ENCODE measurements around the gene CEP72. TPM values are rescaled to one million over a fixed set of nuclear protein-coding genes. Genes with fewer than 3 reads are reported as not detected.

Gene CEP72
- total and polyA plus RNA-seq, 4 donors, result 1.3 to 5.9 (median 2.6) TPM

DNA sequence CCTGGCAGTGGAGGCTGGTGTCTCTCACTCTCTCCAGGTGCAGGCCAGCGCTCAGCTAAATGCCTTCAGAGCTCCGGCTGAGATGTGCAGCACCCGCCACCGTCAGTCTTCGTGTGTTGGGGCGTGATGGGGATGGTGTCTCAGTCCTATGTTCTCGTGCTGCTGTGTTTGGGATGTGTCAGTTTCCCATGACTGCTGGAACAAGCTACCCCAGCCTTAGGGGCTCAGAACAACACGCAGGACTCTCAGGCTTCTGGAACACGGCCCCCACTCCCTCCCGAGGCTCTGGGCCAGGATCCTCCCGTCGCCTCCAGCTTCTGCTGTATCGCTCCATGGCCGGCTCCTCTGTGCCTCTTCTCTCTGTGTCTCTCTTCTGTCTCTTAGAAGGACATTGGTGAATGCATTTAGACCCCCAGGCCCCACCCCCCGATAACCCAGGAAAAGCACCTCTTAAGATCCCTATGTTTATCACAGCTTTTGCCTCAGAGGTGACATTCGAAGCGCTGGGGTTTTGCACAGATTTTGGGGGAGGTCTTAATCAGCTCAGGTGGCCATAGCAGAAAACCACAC, 9.6 kb upstream of the CEP72 start:
- TF ChIP-seq TAF1 (conservative IDR thresholded peaks at IDR 0.05) (no peak), NR2F2 (IDR thresholded peaks at IDR 0.05) (no peak), GABPA (IDR thresholded peaks at IDR 0.05 in 1 of 2, conservative IDR thresholded peaks at IDR 0.05 in 1 of 2) (no peak), FOXA1 (IDR thresholded peaks at IDR 0.05) (no peak), FOXA2 (IDR thresholded peaks at IDR 0.05) (no peak), JUND (IDR thresholded peaks at IDR 0.05) (no peak), HNF4A (conservative IDR thresholded peaks at IDR 0.05) (no peak), HNF4G (IDR thresholded peaks at IDR 0.05) (no peak), EGR1 (IDR thresholded peaks at IDR 0.05; ENCODE audit: low read depth in 2 of 2) (no peak), YY1 (IDR thresholded peaks at IDR 0.05) (no peak), RAD21 (IDR thresholded peaks at IDR 0.05) (no peak)
- TF ChIP-seq, protein P1, sequence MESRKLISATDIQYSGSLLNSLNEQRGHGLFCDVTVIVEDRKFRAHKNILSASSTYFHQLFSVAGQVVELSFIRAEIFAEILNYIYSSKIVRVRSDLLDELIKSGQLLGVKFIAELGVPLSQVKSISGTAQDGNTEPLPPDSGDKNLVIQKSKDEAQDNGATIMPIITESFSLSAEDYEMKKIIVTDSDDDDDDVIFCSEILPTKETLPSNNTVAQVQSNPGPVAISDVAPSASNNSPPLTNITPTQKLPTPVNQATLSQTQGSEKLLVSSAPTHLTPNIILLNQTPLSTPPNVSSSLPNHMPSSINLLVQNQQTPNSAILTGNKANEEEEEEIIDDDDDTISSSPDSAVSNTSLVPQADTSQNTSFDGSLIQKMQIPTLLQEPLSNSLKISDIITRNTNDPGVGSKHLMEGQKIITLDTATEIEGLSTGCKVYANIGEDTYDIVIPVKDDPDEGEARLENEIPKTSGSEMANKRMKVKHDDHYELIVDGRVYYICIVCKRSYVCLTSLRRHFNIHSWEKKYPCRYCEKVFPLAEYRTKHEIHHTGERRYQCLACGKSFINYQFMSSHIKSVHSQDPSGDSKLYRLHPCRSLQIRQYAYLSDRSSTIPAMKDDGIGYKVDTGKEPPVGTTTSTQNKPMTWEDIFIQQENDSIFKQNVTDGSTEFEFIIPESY (IDR thresholded peaks at IDR 0.05), result no peak
- TF ChIP-seq, protein P2, sequence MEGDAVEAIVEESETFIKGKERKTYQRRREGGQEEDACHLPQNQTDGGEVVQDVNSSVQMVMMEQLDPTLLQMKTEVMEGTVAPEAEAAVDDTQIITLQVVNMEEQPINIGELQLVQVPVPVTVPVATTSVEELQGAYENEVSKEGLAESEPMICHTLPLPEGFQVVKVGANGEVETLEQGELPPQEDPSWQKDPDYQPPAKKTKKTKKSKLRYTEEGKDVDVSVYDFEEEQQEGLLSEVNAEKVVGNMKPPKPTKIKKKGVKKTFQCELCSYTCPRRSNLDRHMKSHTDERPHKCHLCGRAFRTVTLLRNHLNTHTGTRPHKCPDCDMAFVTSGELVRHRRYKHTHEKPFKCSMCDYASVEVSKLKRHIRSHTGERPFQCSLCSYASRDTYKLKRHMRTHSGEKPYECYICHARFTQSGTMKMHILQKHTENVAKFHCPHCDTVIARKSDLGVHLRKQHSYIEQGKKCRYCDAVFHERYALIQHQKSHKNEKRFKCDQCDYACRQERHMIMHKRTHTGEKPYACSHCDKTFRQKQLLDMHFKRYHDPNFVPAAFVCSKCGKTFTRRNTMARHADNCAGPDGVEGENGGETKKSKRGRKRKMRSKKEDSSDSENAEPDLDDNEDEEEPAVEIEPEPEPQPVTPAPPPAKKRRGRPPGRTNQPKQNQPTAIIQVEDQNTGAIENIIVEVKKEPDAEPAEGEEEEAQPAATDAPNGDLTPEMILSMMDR (IDR thresholded peaks at IDR 0.05; ENCODE audit: low read depth, low read length, missing input control), result no peak
- TF ChIP-seq, protein P3, sequence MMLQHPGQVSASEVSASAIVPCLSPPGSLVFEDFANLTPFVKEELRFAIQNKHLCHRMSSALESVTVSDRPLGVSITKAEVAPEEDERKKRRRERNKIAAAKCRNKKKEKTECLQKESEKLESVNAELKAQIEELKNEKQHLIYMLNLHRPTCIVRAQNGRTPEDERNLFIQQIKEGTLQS (IDR thresholded peaks at IDR 0.05), result no peak
- TF ChIP-seq, protein P4, sequence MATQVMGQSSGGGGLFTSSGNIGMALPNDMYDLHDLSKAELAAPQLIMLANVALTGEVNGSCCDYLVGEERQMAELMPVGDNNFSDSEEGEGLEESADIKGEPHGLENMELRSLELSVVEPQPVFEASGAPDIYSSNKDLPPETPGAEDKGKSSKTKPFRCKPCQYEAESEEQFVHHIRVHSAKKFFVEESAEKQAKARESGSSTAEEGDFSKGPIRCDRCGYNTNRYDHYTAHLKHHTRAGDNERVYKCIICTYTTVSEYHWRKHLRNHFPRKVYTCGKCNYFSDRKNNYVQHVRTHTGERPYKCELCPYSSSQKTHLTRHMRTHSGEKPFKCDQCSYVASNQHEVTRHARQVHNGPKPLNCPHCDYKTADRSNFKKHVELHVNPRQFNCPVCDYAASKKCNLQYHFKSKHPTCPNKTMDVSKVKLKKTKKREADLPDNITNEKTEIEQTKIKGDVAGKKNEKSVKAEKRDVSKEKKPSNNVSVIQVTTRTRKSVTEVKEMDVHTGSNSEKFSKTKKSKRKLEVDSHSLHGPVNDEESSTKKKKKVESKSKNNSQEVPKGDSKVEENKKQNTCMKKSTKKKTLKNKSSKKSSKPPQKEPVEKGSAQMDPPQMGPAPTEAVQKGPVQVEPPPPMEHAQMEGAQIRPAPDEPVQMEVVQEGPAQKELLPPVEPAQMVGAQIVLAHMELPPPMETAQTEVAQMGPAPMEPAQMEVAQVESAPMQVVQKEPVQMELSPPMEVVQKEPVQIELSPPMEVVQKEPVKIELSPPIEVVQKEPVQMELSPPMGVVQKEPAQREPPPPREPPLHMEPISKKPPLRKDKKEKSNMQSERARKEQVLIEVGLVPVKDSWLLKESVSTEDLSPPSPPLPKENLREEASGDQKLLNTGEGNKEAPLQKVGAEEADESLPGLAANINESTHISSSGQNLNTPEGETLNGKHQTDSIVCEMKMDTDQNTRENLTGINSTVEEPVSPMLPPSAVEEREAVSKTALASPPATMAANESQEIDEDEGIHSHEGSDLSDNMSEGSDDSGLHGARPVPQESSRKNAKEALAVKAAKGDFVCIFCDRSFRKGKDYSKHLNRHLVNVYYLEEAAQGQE (IDR thresholded peaks at IDR 0.05), result no peak
- no peaks in the 10 kb centered on the region for H3K9me3 ChIP-seq (ENCODE audit: control insufficient read depth in 4 of 4, low read length in 3 of 4)
- H3K9ac ChIP-seq (ENCODE audit: low read depth in 1 of 2, low read length in 2 of 2), result no peak overlapping the region
- H3K4me3 ChIP-seq (ENCODE audit: low read depth in 1 of 3, low read length in 3 of 3), result no peak overlapping the region
- no peak for DNase-seq (ENCODE audit: low spot score)
- no peaks in the 10 kb centered on the region for H3K4me1 ChIP-seq (ENCODE audit: control insufficient read depth in 4 of 4, insufficient read depth in 4 of 4, low read length in 3 of 4)
- H3K27ac ChIP-seq (ENCODE audit: low read depth in 1 of 2, low read length in 2 of 2), result no peak overlapping the region
- H3K27me3 ChIP-seq (ENCODE audit: control insufficient read depth in 4 of 4, insufficient read depth in 4 of 4, low read length in 3 of 4), result peaks cover 0 to 3% (median 0%) of the 10 kb centered on the region in 4 donors
- H3K36me3 ChIP-seq (ENCODE audit: control insufficient read depth in 4 of 4, insufficient read depth in 3 of 4, low read depth in 1 of 4, low read length in 3 of 4), result no peaks in the 10 kb centered on the region
- WGBS, result 88% methylated on average over 17 of the region's 17 CpGs
